KOPT-K1 (cell line): ENCODE results near the gene TMEM150B.

Experiments used
- H3K27ac ChIP-seq: fragments of 200-600 bp; sonication (generic); 2 replicates; pipeline ENCODE4 v1.5.1; 2016; ENCODE audit warnings: antibody characterized with exemption, mild to moderate bottlenecking, low read depth, low read length; ENCODE audit not compliant: poor library complexity, severe bottlenecking
- H3K36me3 ChIP-seq: fragments of 200-600 bp; sonication (generic); 2 replicates; pipeline ENCODE4 v1.5.1; 2017; ENCODE audit warnings: antibody characterized with exemption, mild to moderate bottlenecking, low read length, moderate library complexity; ENCODE audit not compliant: insufficient read depth
- H3K9me3 ChIP-seq: fragments of 200-600 bp; sonication (generic); 2 replicates; pipeline ENCODE4 v1.5.1; 2017; ENCODE audit warnings: antibody characterized with exemption, low read length, mild to moderate bottlenecking; ENCODE audit not compliant: insufficient read depth, poor library complexity, severe bottlenecking

Gene TMEM150B, protein sequence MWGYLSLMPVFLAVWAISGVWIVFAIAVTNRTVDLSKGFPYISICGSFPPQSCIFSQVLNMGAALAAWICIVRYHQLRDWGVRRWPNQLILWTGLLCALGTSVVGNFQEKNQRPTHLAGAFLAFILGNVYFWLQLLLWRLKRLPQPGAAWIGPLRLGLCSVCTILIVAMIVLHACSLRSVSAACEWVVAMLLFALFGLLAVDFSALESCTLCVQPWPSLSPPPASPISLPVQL

DNA sequence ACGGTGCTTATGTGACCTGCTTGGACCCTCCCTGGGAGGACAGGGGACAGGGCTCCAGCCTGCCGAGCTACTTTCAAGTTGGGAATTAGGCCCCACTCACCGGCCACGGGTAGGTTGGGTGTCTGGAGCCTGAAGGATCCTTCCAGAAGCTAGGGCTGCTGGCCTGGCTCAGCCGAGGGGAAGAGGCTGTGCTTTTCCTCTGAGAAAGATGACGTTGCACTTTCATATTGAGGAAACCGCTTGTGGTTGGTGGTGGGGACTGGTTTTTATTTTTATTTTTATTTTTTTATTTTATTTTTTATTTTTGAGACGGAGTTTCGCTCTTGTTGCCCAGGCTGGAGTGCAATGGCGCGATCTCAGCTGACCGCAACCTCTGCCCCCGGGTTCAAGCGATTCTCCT is at the start of gene TMEM150B:
TMEM150B (minus strand) TSS at position 170 of the 400 bp plus-strand sequence. CDS start 4,305 bp downstream, outside the sequence.
- no peaks in the 10 kb centered on the region for H3K36me3 ChIP-seq
- H3K9me3 ChIP-seq, result no peaks in the 10 kb centered on the region
- H3K27ac ChIP-seq, result no peak within 1 kb of the TSS

DNA sequence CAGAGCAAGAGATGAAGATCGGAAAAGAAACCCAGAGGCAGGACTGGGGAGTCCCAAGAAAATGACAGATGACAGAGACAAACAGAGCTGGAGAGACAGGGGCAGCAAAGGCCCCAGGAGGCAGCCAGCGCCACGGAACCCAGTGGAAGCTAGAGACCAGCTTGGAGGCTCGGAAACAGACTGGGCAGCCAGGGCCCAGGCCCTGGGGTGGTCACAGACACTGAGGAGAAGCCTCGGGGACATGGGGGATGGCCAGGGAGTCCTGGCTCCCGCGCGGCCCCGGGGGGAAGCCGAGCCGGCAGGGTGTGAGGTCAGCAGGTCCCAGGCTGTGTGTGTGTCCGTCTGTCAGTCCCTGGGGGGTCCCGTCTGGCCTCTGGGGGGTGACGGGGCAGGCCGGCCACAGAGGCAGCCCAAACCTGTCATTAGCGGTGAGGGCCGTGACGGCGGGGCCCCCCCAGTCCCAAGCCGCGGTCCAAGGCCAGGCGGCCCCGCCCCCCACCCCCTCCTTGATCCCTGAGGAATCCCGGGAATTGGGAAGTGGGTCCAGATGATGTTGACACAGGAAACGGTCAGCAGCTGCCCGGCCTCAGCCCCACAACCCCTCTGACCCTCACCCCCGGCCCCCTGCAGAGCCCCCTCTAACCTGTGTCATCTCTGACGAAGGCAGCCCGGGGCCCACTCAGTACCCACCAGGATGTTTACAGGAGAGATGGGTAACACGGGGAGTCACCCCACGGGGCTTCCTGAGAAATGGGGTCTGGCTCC is 49.0 kb upstream of the TMEM150B start:
- H3K9me3 ChIP-seq, result no peaks in the 10 kb centered on the region
- no peaks in the 10 kb centered on the region for H3K36me3 ChIP-seq
- no peak overlapping the region for H3K27ac ChIP-seq

DNA sequence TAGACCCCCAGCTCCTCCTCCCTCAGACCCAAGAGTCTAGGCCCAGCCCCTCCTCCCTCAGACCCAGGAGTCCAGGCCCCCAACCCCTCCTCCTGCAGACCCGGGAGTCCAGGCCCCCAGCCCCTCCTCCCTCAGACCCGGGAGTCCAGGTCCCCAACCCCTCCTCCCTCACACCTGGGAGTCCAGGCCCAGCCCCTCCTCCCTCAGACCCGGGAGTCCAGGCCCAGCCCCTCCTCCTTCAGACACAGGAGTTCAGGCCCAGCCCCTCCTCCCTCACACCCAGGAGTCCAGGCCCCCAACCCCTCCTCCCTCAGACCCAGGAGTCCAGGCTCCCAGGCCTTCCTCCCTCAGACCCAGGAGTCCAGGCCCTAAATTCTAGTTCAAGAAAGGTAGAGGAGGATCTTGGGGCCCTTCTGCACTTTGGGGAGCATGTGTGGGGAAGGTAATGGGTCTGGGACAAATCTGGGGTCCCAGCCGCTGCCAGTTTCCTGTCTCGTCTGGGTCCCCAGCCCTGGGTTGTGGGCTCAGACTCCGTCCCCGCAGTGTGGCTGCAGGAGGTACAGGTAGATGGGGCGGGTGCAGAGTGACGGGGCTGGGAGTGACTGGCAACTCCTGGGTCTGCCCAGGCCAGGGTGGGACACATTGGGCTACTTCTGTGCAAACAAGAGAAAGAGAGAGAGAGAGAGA is 48.3 kb upstream of the TMEM150B start:
- Histone ChIP-seq H3K36me3 (no peaks in the 10 kb centered on the region), H3K27ac (no peak overlapping the region), H3K9me3 (no peaks in the 10 kb centered on the region)

DNA sequence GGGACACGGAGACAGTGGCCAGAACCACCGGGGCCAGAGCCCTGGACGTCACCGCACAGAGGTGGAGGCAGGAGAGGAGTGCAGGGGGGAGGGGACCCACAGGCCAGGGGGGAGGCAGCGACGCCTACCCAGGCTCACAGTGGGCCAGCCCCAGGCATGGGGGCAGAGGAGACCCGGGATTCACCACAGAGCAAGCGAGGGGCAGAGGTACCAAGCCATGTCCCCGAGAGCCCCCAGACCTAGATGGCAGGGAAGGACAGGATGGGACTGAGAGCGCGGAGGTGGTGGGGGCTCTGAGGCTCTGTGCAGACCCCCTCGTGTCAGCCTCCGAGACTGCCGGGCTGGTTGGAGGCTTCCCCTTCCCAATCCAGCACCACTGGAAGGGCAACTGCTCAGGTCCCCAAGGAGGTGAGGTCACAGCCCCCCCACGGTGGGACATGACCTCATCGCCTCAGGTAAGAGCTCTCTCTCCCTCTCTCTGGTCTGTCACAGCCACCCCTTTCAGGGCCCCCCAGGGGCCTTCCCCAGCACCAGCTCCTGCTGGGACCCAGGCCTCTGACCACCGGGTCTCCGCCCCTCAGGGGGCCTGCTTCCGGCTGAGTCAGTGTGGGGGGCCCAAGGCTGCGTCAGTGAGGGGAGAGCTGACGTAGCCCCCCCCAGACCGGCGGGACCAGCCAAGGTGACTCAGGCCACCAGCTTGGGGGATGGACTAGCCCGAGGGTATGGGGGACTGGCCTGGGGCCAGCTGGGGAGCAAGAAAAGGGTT is 47.4 kb upstream of the TMEM150B start:
- H3K9me3 ChIP-seq, result no peaks in the 10 kb centered on the region
- H3K27ac ChIP-seq, result no peak overlapping the region

DNA sequence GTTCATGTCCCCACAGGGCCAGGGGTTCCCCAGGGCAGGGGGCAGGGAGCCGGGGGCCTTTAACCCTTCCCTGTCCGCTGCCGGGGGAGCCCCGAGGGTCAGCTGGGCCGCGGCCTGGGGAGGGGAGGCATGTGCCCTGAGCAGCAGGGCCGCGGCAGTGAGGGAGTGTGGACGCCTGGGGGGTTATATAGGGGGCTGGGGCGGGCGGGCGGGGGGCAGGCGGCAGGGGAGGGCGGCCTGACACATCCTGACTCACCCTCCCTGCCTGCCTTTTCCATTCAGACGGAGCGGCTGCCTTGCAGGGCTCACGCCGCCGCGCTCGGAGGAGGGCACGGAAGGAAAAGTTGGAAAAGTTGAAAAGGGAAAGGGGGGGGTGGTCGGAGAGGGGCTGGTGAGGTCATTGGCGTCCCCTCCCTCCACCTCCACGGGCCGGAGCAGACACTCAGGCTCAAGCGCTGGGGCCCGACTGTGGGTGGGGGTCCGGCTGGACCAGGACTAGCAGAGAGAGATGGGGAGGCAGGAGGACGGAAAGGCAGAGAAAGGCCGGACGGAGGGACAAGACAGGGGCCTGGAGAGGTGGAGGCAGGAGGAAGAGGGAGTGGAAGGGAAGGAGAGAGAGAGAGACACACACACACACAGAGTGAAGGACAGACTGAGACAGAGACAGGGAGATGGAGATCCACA is 45.3 kb upstream of the TMEM150B start, which contains the start of gene IL11:
IL11 (minus strand) TSS at position 159 of the 684 bp plus-strand sequence; CDS start at position 6, 153 bp downstream.
- Histone ChIP-seq H3K27ac (no peak within 1 kb of the TSS), H3K9me3 (no peaks in the 10 kb centered on the region)

More for the DNA sequence above, 47.4 kb upstream of the TMEM150B start:
- H3K36me3 ChIP-seq, result no peaks in the 10 kb centered on the region

DNA sequence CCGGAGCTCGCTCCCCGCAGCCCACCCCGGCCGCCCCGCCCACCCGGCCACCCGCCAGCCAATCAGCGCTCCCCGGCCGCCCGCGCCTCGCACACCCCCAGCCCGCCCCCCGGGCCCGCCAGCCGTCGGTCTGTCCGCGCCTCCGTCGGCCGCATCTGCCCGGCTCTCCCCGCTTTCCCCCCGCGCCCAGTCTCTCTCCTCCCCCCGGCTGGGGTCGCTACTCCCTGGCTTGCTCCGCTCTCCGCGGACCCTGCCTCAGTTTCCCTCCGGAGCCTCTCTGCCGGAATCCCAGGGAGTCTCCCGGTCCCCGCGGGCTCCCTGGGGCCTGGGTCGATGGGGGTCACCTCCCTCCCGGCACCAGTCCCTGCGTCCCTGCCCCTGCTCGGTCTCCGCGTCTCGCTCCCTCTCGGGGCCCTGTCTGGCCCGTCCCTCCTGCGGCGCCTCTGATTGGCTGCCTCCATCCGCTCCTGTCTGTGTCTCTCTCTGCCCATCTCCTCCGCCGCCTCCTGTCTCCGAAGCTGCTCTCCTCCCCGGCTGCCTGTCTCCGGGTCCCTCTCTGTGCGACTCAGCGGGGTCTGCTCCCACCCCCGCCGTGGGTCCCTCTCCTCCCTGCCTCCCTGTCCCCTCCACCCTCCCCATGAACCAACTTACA is 44.6 kb upstream of the TMEM150B start:
- H3K27ac ChIP-seq, result no peak overlapping the region
- no peaks in the 10 kb centered on the region for H3K36me3 ChIP-seq
- no peaks in the 10 kb centered on the region for H3K9me3 ChIP-seq

More for the DNA sequence above, 45.3 kb upstream of the TMEM150B start, which contains the start of gene IL11:
- no peaks in the 10 kb centered on the region for H3K36me3 ChIP-seq

DNA sequence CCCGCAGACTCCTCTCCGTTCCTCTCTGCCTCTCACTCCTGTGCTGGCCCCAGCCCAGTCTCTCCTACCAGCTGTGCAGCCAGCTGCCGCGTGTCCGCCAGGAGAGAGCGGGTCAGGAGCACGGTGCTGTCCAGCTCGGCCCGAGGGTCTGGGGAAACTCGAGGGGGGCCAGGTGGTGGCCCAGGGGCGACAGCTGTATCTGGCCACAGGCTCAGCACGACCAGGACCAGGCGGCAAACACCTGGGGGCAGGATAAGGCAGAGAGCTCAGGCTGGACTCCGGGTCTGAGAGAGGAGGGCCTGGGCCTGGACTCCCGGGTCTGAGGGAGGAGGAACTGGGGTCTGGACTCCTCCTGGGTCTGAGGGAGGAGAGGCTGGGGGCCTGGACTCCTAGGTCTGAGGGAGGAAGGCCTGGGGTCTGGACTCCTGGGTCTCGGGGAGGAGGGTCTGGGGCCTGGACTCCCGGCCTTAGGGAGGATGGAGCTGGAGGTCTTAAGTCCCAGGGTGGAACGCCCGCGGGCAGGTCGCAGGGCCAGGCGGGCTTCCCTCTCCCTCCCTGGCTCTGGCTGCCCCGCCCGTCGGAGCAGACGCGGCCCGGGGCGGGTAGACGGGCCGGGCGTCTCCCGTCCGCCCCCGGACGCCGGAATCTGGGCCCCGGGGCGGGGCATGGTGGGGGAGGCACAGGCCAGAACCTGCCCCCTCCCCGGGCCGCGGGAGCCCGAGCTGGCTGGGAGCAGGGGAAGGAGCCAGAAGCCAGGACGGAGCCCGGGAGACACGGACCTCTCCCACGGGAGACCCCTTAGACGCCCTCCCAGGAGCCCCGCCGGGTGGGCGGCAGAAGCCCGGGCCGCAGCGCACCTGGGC is 43.8 kb upstream of the TMEM150B start:
- no peak overlapping the region for H3K27ac ChIP-seq
- no peaks in the 10 kb centered on the region for H3K36me3 ChIP-seq
- H3K9me3 ChIP-seq, result no peaks in the 10 kb centered on the region

DNA sequence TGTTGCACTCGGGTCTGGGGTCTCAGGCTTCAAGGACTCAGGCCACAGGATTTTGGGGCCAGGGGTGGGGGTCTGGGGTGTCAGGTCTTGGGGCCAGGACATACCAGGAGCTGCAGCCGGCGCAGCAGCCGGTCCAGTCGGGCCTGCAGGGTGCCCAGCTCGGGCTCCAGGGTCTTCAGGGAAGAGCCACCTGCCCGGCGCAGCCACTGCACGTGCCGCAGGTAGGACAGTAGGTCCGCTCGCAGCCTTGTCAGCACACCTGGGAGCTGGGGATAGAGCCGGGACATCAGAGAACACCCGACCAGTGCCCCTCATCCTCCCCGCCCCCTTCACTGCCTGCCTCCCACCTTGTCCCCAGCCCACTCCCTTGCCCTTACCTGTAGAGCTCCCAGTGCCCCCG is 43.0 kb upstream of the TMEM150B start:
- Histone ChIP-seq H3K36me3 (no peaks in the 10 kb centered on the region), H3K27ac (no peak overlapping the region), H3K9me3 (no peaks in the 10 kb centered on the region)

DNA sequence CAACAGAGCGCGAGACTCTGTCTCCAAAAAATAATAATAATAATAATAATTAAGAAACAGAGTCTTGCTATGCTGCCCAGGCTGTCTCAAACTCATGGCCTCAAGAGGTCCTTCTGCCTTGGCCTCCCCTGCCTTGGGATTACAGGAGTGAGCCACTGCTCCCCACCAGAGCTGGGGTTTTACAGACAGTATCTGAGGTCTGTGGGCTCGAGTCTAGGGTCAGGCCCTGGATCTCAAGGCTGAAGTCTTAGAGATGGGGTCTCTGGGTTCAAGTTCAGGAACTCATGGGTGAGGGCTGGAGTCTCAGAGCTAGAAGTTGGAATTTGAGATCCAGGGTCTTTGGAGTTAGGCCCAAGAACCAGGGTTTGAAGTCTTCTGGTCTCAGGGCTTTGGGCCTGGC is 41.6 kb upstream of the TMEM150B start:
- Histone ChIP-seq H3K27ac (no peak overlapping the region), H3K36me3 (no peaks in the 10 kb centered on the region), H3K9me3 (no peaks in the 10 kb centered on the region)

DNA sequence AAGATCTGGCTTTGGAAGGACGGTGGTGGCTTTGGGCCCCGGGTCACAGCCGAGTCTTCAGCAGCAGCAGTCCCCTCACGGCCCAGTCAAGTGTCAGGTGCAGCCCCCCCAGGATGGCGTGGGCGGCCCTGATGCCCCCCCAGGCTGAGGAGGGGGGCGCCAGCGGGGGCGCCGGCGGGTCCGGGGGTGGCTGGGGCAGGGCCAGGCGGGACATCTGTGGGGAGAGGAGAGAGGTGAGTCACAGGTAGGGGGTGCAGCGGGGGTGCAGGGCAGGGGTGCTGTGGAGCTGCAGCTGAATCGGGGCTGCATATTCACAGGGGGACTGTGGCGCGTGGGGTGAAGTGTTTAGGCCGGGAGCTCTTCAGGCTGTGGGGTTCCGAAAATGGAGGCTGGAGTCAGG is 40.8 kb upstream of the TMEM150B start:
- no peaks in the 10 kb centered on the region for H3K9me3 ChIP-seq
- H3K27ac ChIP-seq, result no peak overlapping the region
- H3K36me3 ChIP-seq, result no peaks in the 10 kb centered on the region

DNA sequence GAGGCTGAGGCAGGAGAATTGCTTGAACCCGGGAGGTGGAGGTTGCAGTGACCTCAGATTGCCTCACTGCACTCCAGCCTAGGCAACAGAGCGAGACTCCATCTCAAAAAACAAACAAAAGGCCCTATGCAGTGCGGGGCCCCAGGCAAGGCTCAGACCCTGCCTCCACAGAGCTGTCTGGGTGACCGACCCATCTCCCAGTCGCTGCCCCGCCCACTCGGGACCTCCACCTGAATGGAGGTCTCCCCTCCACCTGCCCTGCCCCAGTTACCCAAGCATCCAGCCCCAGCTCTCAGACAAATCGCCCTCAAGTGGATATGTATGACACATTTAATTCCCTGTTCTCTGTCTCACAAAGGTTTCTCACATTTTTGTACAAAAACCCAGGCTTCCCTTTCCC is 40.1 kb upstream of the TMEM150B start:
- H3K9me3 ChIP-seq, result no peaks in the 10 kb centered on the region
- no peaks in the 10 kb centered on the region for H3K36me3 ChIP-seq
- H3K27ac ChIP-seq, result no peak overlapping the region

DNA sequence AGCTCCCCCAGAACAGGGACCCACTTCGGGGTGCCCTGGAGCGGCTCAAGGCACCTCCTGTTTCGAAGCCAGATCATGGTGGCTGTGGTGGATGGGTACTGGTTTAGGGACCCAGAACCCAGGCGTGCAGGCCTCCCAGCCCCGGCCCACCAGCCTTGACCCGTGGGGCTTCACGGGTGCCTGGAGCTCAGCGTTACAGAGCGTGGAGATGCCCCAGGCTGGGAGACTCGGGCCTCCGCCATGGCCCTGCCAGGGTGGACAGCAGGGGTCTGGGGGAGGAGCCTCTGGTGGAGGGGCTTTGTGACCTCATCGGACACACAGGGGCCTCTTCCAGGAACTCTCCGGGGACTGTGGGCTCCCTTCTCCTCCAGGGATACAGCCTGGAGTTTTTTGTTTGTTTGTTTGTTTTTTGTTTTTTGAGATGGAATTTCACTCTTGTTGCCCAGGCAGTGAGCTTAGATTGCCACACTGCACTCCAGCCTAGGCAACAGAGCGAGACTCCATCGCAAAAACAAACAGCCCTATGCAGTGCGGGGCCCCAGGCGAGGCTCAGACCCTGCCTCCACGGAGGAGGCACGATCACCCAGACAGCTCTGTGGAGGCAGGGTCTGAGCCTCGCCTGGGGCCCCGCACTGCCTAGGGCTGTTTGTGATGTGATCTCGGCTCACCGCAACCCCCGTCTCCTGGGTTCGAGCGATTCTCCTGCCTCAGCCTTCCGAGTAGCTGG is 38.0 kb upstream of the TMEM150B start, which contains the start of gene GARIN5B:
GARIN5B (minus strand) TSS at position 271 of the 727 bp plus-strand sequence; CDS start at position 77, 194 bp downstream.
- no peaks in the 10 kb centered on the region for H3K9me3 ChIP-seq
- no peaks in the 10 kb centered on the region for H3K36me3 ChIP-seq
- H3K27ac ChIP-seq, result no peak within 1 kb of the TSS
